Activated CD4-positive, alpha-beta T cell treated with anti-CD3 and anti-CD28 coated beads, Interleukin-2, amount 10 ng/mL, durations not matched to agents 7 days and 5 days (primary cell): Measurements from ENCODE around the gene DDR1. TPM values are rescaled to one million over a fixed set of nuclear protein-coding genes. Genes with fewer than 3 reads are reported as not detected.
A peak's percentile ranks its signal among the peaks of the same experiment; 100 is the strongest.
"Not testable (repeated sequence)": the region's sequence is repeated elsewhere in the genome, so short reads cannot be mapped to it uniquely, and the experiment has no call there.

Source experiments
- CTCF ChIA-PET: fragments of 350-600 bp; sonication (Branson Sonifier 250); formaldehyde crosslinking; loops from one replicate; lab custom pipeline; 2021; ENCODE audit warnings: antibody characterized with exemption; lab: Charles Lee
- POLR2A ChIA-PET: fragments of 350-600 bp; sonication (Branson Sonifier 250); formaldehyde crosslinking; loops from one replicate; lab custom pipeline; 2021; ENCODE audit warnings: antibody characterized with exemption; lab: Charles Lee
- DNase-seq: peaks from one replicate; pipeline ENCODE4 v3.0.0-alpha.2; 2020
- H3K27ac Mint-ChIP-seq: one replicate; pipeline ENCODE4 v1.8.0; 2021; ENCODE audit warnings: mild to moderate bottlenecking, moderate library complexity, mixed read lengths
- H3K27me3 Mint-ChIP-seq: one replicate; pipeline ENCODE4 v1.8.0; 2021; ENCODE audit warnings: mixed read lengths
- H3K36me3 Mint-ChIP-seq: one replicate; pipeline ENCODE4 v1.8.0; 2021; ENCODE audit warnings: low read depth, mixed read lengths
- H3K4me1 Mint-ChIP-seq: one replicate; pipeline ENCODE4 v1.8.0; 2021; ENCODE audit warnings: mixed read lengths
- H3K4me3 Mint-ChIP-seq: one replicate; pipeline ENCODE4 v1.8.0; 2021; ENCODE audit warnings: mild to moderate bottlenecking, moderate library complexity, mixed read lengths
- H3K9me3 Mint-ChIP-seq: one replicate; pipeline ENCODE4 v1.8.0; 2021; ENCODE audit warnings: mixed read lengths
- total RNA-seq, 2 experiments: library from RNA; stranded (reverse); gene quantifications; one replicate each; pipeline ENCODE4 v1.2.3, GENCODE V29; 2021

DDR1 gene
- total RNA-seq, 2 experiments from 2014 or later, result 4.5 to 5.6 TPM

- DNase-seq, result no peak
- H3K27me3 Mint-ChIP-seq, result no peaks in the 10 kb centered on the region
- ChIA-PET POLR2A (no interaction called here), CTCF (interaction anchor here (1.5 kb wide), 1 partner anchor 18 kb away, joined by 3 read pairs; the partner anchor contains the start of gene MUCL3)
- no peaks in the 10 kb centered on the region for H3K4me1 Mint-ChIP-seq
- no peaks in the 10 kb centered on the region for H3K9me3 Mint-ChIP-seq
- H3K36me3 Mint-ChIP-seq, result peaks cover 35% of the 10 kb centered on the region
- H3K4me3 Mint-ChIP-seq, result no peak overlapping the region
- peak overlapping the region; percentile 19 for H3K27ac Mint-ChIP-seq
Observed at GRCh38 chr6:30922447-30922852, 38.1 kb downstream of the DDR1 start.

GRCh38 chr6:30924040-30924627 is 39.8 kb downstream of the DDR1 start:
- H3K27me3 Mint-ChIP-seq, H3K27ac Mint-ChIP-seq, POLR2A ChIA-PET, DNase-seq, H3K4me1 Mint-ChIP-seq, H3K9me3 Mint-ChIP-seq, H3K4me3 Mint-ChIP-seq: not testable (repeated sequence)
- CTCF ChIA-PET, result interaction anchor here (1.0 to 1.8 kb wide), 4 partner anchors 8 to 16 kb away, joined by 3 to 6 read pairs (median 3); partner anchors contain the start of gene MUCL3
- H3K36me3 Mint-ChIP-seq, result peaks cover 40% of the 10 kb centered on the region

GRCh38 chr6:30926644-30927043 is 42.3 kb downstream of the DDR1 start:
- CTCF ChIA-PET, result no interaction called here
- no peaks in the 10 kb centered on the region for H3K4me1 Mint-ChIP-seq
- H3K9me3 Mint-ChIP-seq, result peaks cover 3% of the 10 kb centered on the region
- POLR2A ChIA-PET, result no interaction called here
- H3K4me3 Mint-ChIP-seq, result no peak overlapping the region
- H3K27me3 Mint-ChIP-seq, result no peaks in the 10 kb centered on the region
- no peak for DNase-seq
- peaks cover 27% of the 10 kb centered on the region for H3K36me3 Mint-ChIP-seq
- no peak overlapping the region for H3K27ac Mint-ChIP-seq

GRCh38 chr6:30927080-30927479 is 42.8 kb downstream of the DDR1 start:
- H3K27me3 Mint-ChIP-seq, CTCF ChIA-PET, H3K4me1 Mint-ChIP-seq, POLR2A ChIA-PET, H3K27ac Mint-ChIP-seq, H3K9me3 Mint-ChIP-seq, DNase-seq, H3K4me3 Mint-ChIP-seq: not testable (repeated sequence)
- peaks cover 27% of the 10 kb centered on the region for H3K36me3 Mint-ChIP-seq

GRCh38 chr6:30928677-30929076 is 44.4 kb downstream of the DDR1 start:
- no peaks in the 10 kb centered on the region for H3K4me1 Mint-ChIP-seq
- peaks cover 3% of the 10 kb centered on the region for H3K9me3 Mint-ChIP-seq
- POLR2A ChIA-PET, result no interaction called here
- CTCF ChIA-PET, result no interaction called here
- no peak for DNase-seq
- H3K27me3 Mint-ChIP-seq, result no peaks in the 10 kb centered on the region
- H3K27ac Mint-ChIP-seq, result no peak overlapping the region
- peaks cover 20% of the 10 kb centered on the region for H3K36me3 Mint-ChIP-seq
- no peak overlapping the region for H3K4me3 Mint-ChIP-seq

GRCh38 chr6:30930506-30930905 is 46.2 kb downstream of the DDR1 start:
- peaks cover 17% of the 10 kb centered on the region for H3K36me3 Mint-ChIP-seq
- ChIA-PET CTCF (no interaction called here), POLR2A (no interaction called here)
- no peak overlapping the region for H3K4me3 Mint-ChIP-seq
- no peaks in the 10 kb centered on the region for H3K4me1 Mint-ChIP-seq
- no peak for DNase-seq
- peaks cover 3% of the 10 kb centered on the region for H3K9me3 Mint-ChIP-seq
- no peak overlapping the region for H3K27ac Mint-ChIP-seq
- H3K27me3 Mint-ChIP-seq, result peaks cover 2% of the 10 kb centered on the region

- H3K4me1 Mint-ChIP-seq, result no peaks in the 10 kb centered on the region
- CTCF ChIA-PET, result interaction anchor here (0.9 to 1.1 kb wide), 3 partner anchors 9 to 17 kb away, joined by 3 to 5 read pairs (median 3); partner anchors contain the start of genes MUCL3 and VARS2
- H3K27ac Mint-ChIP-seq, result no peak overlapping the region
- H3K27me3 Mint-ChIP-seq, result peaks cover 3% of the 10 kb centered on the region
- H3K9me3 Mint-ChIP-seq, result peaks cover 3% of the 10 kb centered on the region
- POLR2A ChIA-PET, result no interaction called here
- no peak for DNase-seq
- H3K4me3 Mint-ChIP-seq, result no peak overlapping the region
- H3K36me3 Mint-ChIP-seq, result peaks cover 16% of the 10 kb centered on the region
Observed at GRCh38 chr6:30931272-30931671, 47.0 kb downstream of the DDR1 start.

GRCh38 chr6:30931969-30932645 is 47.8 kb downstream of the DDR1 start, which contains the start of gene SFTA2:
Gene SFTA2 (minus strand): TSS chr6:30932170. CDS start chr6:30932096, 74 bp downstream.
- POLR2A ChIA-PET, result no interaction called here
- Mint-ChIP-seq H3K27me3 (peaks cover 8% of the 10 kb centered on the region), H3K4me3 (no peak within 1 kb of the TSS), H3K9me3 (peaks cover 3% of the 10 kb centered on the region), H3K36me3 (peaks cover 10% of the 10 kb centered on the region), H3K27ac (no peak within 1 kb of the TSS), H3K4me1 (no peaks in the 10 kb centered on the region)
- no peak for DNase-seq
- CTCF ChIA-PET, result interaction anchor here (0.9 to 1.1 kb wide), 2 partner anchors 8 to 13 kb away, joined by 3 read pairs; partner anchors contain the start of gene MUCL3

GRCh38 chr6:30932665-30933365 is 48.5 kb downstream of the DDR1 start:
- Mint-ChIP-seq H3K36me3 (peaks cover 6% of the 10 kb centered on the region), H3K4me1 (no peaks in the 10 kb centered on the region), H3K27ac (no peak overlapping the region), H3K27me3 (peaks cover 8% of the 10 kb centered on the region), H3K4me3 (no peak overlapping the region), H3K9me3 (peaks cover 3% of the 10 kb centered on the region)
- DNase-seq, result no peak
- POLR2A ChIA-PET, result no interaction called here
- CTCF ChIA-PET, result no interaction called here

- H3K4me3 Mint-ChIP-seq, result no peak overlapping the region
- H3K4me1 Mint-ChIP-seq, result no peaks in the 10 kb centered on the region
- POLR2A ChIA-PET, result no interaction called here
- H3K36me3 Mint-ChIP-seq, result no peaks in the 10 kb centered on the region
- H3K27ac Mint-ChIP-seq, result no peak overlapping the region
- no peak for DNase-seq
- peaks cover 13% of the 10 kb centered on the region for H3K27me3 Mint-ChIP-seq
- H3K9me3 Mint-ChIP-seq, result no peaks in the 10 kb centered on the region
- CTCF ChIA-PET, result no interaction called here
Observed at GRCh38 chr6:30935018-30935417, 50.7 kb downstream of the DDR1 start.

GRCh38 chr6:30937265-30937664 is 52.9 kb downstream of the DDR1 start:
- Mint-ChIP-seq H3K4me3 (no peak overlapping the region), H3K27ac (no peak overlapping the region), H3K27me3 (peaks cover 23% of the 10 kb centered on the region), H3K9me3 (no peaks in the 10 kb centered on the region), H3K4me1 (peaks cover 2% of the 10 kb centered on the region), H3K36me3 (no peaks in the 10 kb centered on the region)
- no peak for DNase-seq
- POLR2A ChIA-PET, result no interaction called here
- CTCF ChIA-PET, result interaction anchor here (1.4 kb wide), 1 partner anchor 10 kb away, joined by 4 read pairs; no protein-coding TSS in a partner anchor

- POLR2A ChIA-PET, result no interaction called here
- no peak for DNase-seq
- H3K27me3 Mint-ChIP-seq, result peaks cover 36% of the 10 kb centered on the region
- H3K9me3 Mint-ChIP-seq, result no peaks in the 10 kb centered on the region
- H3K4me3 Mint-ChIP-seq, result no peak overlapping the region
- H3K36me3 Mint-ChIP-seq, result no peaks in the 10 kb centered on the region
- H3K4me1 Mint-ChIP-seq, result peaks cover 2% of the 10 kb centered on the region
- CTCF ChIA-PET, result no interaction called here
- H3K27ac Mint-ChIP-seq, result no peak overlapping the region
Observed at GRCh38 chr6:30938730-30939129, 54.4 kb downstream of the DDR1 start.

GRCh38 chr6:30939473-30939872 is 55.2 kb downstream of the DDR1 start:
- peaks cover 2% of the 10 kb centered on the region for H3K4me1 Mint-ChIP-seq
- peaks cover 40% of the 10 kb centered on the region for H3K27me3 Mint-ChIP-seq
- H3K36me3 Mint-ChIP-seq, result no peaks in the 10 kb centered on the region
- no peak overlapping the region for H3K27ac Mint-ChIP-seq
- H3K9me3 Mint-ChIP-seq, result no peaks in the 10 kb centered on the region
- DNase-seq, result no peak
- no peak overlapping the region for H3K4me3 Mint-ChIP-seq
- CTCF ChIA-PET, result interaction anchor here (1.0 kb wide), 1 partner anchor 16 kb away, joined by 3 read pairs; no protein-coding TSS in a partner anchor
- POLR2A ChIA-PET, result no interaction called here
